HG02610 (cell line): ENCODE data around the gene ARHGEF19.
"Not testable (repeated sequence)": the region's sequence is repeated elsewhere in the genome, so short reads cannot be mapped to it uniquely, and the experiment has no call there.

Source experiments
- ATAC-seq: cut with Tn5 transposase; IDR thresholded peaks from one replicate; pipeline ENCODE4 v1.9.1; 2021; ENCODE audit warnings: mild to moderate bottlenecking, moderate library complexity; ENCODE audit not compliant: unreplicated experiment

Gene ARHGEF19

DNA sequence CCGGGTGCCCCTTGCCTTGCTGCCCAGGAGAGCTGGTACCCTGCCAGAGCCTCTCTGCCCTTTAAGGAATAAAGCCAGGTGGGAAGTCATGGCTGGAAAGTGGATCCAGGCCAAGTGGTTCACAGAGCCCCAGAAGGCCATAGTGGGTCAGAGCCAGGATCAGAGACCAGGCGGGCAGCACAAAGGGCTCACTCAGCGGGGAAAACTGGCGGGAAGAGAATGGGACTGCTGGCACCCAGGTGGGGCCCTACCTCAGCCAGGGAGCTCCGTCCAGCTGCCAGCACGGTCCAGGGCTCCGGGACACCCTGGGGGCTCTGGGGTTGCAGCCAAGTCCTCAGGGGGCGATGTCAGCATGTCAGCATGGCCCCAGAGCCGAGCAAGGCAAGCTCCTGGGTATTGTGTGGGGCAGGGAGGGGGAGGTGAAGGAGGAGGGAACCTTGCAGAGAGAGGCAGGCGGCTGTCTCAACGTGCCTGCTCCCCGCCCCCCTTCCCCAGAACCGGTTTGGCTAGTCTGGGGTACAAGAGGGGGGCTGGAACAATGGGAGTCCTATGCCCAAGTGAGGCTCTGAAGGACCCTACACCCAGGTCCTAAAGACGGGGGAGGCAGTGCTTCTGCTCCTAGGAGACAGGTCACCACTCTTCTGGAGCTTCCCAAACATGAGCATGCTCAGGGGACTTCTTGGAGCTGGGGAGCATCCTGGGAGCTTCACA is at the start of gene ARHGEF19:
Gene ARHGEF19 (minus strand): TSS at position 402 of the 711 bp plus-strand sequence. CDS start 3,598 bp downstream, outside the sequence.
- no peak for ATAC-seq

DNA sequence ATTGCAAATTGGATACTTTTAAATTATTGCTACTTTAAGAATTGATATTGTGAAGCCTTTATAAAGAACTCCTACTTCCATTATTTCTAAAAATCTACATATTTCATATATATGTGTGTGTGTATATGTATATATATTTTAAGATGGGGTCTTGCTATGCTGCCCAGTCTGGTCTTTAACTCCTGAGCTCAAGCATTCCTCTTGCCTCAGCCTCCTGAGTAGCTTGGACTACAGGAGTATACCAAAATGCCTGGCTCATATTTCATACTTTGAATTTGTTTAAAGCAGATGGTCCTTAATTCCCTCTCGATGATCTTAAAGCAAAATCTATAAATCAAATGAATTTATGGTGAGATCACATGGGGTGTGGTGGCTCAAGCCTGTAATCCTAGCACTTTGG is 49.6 kb upstream of the ARHGEF19 start:
- no peak for ATAC-seq

DNA sequence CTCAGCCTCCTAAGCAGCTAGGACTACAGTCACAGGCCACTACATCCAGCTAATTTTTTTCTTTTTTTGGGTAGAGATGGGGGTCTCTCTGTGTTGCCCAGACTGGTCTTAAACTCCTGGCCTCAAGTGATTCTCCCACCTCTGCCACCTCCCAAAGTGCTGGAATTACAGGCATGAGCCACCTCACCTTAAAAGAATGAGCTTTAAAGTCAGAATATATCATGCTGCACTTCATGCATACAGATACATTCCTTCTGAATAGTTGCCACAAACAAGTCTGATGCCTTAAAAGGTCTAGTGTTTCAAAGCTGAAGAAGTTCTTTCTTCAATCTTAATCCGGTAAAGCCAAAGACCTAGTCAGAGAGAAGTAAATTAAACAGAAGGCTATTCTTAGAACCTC is 48.4 kb upstream of the ARHGEF19 start:
- ATAC-seq: no peak

- ATAC-seq: no peak
These were observed 46.2 kb upstream of the ARHGEF19 start for GRCh38 chr1:16258591-16259135.

GRCh38 chr1:16257968-16258367 is 45.5 kb upstream of the ARHGEF19 start:
- ATAC-seq: no peak

GRCh38 chr1:16257556-16257955 is 45.1 kb upstream of the ARHGEF19 start:
- ATAC-seq: not testable (repeated sequence)

GRCh38 chr1:16256478-16256877 is 44.0 kb upstream of the ARHGEF19 start:
- ATAC-seq: no peak

DNA sequence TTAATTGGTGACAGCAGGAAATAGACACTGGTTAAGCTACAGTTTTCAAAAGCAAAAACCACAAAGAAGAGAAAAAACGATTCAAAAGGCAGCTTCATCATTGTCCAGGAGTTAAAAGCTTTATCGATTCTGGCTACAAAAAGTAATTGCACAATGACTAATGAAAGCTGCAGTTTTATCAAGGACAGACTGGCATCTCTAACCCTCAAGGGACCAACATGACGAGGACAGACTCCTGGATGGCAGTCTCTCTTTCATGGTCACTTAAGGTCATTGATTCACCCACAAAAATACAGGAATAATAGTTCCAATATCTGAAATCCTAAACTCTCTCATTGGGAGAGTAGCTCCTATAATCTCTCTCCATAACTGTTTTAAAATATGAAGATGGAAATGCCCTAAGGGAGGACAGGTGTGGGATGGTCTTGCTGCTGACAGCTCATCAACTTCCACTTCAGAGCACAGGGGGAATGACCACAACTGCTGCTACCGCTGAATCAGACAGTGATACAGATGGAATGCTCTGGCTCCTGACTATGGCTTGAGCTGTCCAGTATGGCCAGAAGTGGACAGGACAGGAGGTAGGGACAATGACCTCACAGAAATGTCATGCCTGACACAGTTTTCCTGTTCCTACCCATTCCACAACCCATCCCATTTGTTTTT is 41.9 kb upstream of the ARHGEF19 start:
- no peak for ATAC-seq

DNA sequence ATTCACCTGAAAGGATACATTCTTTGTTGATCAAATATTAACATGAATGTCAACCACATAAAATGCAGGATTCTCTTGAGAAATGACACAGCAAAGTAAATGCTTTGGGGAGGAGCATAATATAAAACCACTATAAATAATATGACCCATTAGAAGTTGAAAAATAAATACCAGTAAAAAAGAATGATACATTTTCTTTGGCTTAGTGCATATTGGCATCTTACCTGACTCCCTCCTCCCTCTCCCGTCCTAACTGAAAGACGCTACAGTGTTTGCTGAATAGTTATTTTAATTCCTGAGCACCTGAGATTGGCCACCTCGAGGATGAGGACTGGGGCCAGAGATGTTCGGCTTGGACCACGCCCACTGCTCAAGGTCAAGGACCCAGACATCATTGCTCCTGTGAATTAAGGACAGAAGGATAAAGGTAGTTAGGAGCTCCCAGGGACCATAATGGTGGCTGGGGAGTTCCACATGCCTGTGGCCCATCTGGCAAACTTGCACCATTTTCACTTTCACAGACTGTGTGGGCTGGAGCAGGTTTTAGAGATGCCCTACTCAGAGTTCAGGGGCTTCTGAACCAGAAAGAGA is 41.0 kb upstream of the ARHGEF19 start:
- ATAC-seq: no peak

DNA sequence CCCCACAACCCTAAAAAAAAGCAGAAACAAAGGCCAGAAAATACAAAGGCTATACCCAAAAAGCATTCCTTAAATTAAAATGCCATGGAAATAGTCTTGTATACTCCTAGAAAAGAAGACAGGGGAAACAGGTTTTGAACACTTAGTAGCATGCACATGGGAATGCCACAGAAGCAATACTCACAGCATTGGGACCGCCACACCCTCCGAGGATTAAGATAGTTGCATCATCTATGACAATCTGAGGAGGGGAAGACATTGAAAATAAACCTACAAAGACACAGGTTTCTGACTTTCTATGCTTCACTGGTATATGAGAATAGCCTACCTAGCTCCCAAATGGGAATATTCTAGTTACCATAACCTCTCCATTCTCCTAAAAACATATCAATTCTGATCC is 40.5 kb upstream of the ARHGEF19 start:
- ATAC-seq: no peak

- ATAC-seq: no peak
These were observed 38.9 kb upstream of the ARHGEF19 start for GRCh38 chr1:16251381-16251780.

GRCh38 chr1:16250524-16251251 is 38.2 kb upstream of the ARHGEF19 start:
- no peak for ATAC-seq

DNA sequence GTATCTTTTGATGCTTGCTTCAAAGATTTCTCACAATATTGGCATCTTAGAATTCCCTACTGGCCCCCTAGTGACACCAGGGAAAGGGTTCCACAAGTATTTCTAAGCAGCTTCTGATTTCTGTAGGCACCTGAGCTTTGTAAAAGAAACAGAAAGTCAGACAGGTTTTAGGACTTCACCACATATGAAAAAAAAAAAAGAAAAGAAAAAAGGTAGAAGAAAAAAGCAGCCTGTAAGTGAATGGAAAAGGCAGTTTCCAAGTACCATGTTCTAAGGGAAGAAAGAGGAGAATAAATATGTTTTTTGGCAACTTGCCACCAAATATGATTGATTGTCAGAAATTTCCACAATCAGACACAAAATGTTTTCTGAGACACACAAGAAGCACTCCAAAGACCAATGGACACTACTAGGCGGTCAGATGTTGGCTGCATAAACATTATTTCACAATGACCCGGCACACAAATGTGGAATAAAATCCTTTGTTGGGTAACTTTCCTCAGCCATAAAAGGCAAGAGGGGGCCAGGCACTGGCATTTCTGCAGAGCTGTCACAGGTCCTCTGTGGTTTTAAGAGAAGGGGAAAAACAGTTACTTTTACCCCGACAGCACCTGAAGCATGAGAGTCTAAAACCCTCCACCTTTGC is 37.3 kb upstream of the ARHGEF19 start:
- ATAC-seq: no peak

- ATAC-seq: peak; percentile 73
These were observed 36.4 kb upstream of the ARHGEF19 start for GRCh38 chr1:16248603-16249516.

- ATAC-seq: no peak
These were observed 35.6 kb upstream of the ARHGEF19 start for GRCh38 chr1:16248007-16248436.

DNA sequence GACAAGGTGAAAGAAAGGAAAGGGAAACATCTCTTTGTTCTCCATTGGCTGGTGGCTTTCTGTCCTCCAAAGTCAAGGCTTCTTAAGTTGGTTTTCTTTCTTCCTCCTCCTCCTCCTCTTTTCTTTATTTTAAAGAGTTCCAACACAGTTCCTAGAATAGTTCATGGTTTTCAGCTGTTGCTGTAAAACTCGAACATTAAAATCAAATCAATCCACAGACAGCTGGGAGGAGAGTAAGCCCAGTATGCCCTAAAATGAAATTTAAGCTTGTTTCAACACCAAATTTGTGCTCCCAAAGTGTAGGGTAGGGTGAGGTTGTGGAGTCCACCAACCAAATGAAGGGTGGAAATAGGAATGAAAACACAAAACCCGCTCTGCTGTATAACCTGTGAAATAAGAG is 35.0 kb upstream of the ARHGEF19 start:
- ATAC-seq: no peak

DNA sequence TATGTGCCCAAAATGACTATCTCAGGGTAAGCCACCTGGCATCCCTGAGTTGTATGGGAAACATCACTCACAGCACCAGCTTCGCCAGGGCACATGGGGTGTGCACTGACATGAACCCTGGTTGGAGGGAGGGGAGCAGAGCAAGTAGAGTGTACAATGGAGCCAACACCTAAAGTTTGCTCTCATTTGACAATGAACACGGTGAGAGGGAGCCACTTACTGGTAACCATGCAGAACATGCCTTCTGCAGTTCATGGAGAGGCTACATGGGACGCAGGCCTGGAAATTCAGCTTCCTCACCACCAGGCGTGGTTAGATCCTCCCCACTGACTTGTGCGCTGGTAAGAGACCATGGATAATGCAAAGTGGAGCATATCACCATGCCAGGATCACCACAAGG is 34.5 kb upstream of the ARHGEF19 start:
- no peak for ATAC-seq

DNA sequence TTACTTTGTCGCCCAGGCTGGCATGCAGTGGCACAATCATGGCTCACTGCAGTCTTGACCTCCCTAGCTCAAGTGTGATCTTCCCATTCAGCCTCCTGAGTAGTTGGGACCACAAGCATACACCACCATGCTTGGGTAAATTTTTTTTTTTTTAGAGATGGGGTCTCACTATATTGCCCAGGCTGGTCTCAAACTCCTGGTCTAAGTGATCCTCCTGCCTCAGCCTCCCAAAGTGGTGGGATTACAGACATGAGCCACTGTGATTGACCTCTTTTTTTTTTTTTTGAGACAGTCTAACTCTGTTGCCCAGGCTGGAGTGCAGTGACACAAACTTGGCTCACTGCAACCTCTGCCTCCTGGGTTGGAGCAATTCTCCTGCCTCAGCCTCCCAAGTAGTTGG is 33.8 kb upstream of the ARHGEF19 start:
- not testable (repeated sequence) for ATAC-seq

DNA sequence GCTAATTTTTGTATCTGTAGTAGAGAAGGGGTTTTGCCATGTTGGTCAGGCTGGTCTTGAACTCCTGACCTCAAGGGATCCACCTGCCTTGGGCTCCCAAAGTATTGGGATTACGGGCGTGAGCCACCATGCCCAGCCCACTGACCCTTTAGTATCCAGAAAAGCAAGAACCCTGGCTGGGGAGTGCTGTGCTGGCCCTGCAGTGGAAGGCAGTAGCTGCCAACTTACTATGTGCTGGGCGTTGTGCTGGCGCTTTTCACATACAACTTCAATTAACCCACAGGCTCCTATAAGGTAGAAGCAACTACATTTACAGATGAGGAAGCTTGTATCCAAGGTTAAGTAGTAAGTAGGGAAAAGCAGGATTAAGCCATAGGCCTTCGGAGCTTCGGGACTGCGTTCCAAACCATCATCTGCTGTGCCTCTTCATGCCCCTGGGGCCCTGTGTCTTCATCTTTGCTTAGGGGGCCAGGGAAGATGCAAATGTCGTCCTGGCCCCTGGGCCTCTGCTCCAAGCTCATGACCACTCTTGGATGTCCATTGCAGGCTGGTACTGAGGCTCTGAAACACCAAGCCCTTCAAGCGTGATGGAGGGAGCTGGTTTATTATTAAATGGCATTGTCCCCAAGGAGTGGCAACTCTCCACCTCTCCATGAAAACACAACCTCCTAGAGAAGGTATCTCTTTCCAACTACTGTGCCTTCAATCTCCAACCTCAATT is 33.2 kb upstream of the ARHGEF19 start:
- ATAC-seq: no peak
